CD14-positive monocyte (primary cell): Measurements from ENCODE around the gene REEP1. TPM values are rescaled to one million over a fixed set of nuclear protein-coding genes. Genes with fewer than 3 reads are reported as not detected.

Experiments
- DNase-seq, 3 donors: peaks; one replicate each; pipeline ENCODE4 v3.0.0-alpha.2; 2011 to 2022
- H2AFZ ChIP-seq: 2 replicates; pipeline ENCODE4 v1.6.0; 2012; ENCODE audit warnings: mild to moderate bottlenecking, low read depth, low read length, inconsistent platforms; ENCODE audit not compliant: insufficient read depth, poor library complexity, severe bottlenecking
- H3K27ac ChIP-seq, 2 donors: 1 replicate in 1 of 2; 2 replicates in 1 of 2; pipeline ENCODE4 v1.5.1; 2012 to 2013; ENCODE audit warnings: low read length in 2 of 2, control low read depth in 1 of 2, inconsistent platforms in 1 of 2, low read depth in 1 of 2, mild to moderate bottlenecking in 1 of 2
- H3K27me3 ChIP-seq, 2 donors: one replicate each; pipeline versions ENCODE4 v1.6.0 to v1.6.1; 2011 to 2013; ENCODE audit warnings: low read length in 2 of 2; ENCODE audit not compliant: control insufficient read depth in 2 of 2, insufficient read depth in 2 of 2
- H3K36me3 ChIP-seq, 2 donors: replicated peaks in 1 of 2; 1 replicate in 1 of 2; 2 replicates in 1 of 2; pipeline versions ENCODE4 v1.5.1 to v1.6.1; 2012 to 2013; ENCODE audit warnings: low read length in 2 of 2, control low read depth in 1 of 2, inconsistent platforms in 1 of 2, mild to moderate bottlenecking in 1 of 2; ENCODE audit not compliant: insufficient read depth in 2 of 2, control insufficient read depth in 1 of 2
- H3K4me1 ChIP-seq, 2 donors: 1 replicate in 1 of 2; 2 replicates in 1 of 2; pipeline versions ENCODE4 v1.5.1 to v1.6.1; 2012 to 2013; ENCODE audit warnings: low read length in 2 of 2, control low read depth in 1 of 2, inconsistent platforms in 1 of 2, mild to moderate bottlenecking in 1 of 2, moderate library complexity in 1 of 2; ENCODE audit not compliant: insufficient read depth in 2 of 2, control insufficient read depth in 1 of 2
- H3K4me2 ChIP-seq: replicated peaks from 2 replicates; pipeline ENCODE3; 2012; ENCODE audit warnings: low read length, moderate library complexity, mild to moderate bottlenecking; ENCODE audit not compliant: poor library complexity, severe bottlenecking; ENCODE audit errors: extremely low read depth
- H3K4me3 ChIP-seq, 3 experiments: fragments of 200-600 bp in 1 of 3; sonication (generic) in 1 of 3; replicated peaks in 1 of 3; 1 replicate in 2 of 3; 2 replicates in 1 of 3; pipeline ENCODE4 v1.5.1; 2011 to 2013; ENCODE audit warnings: low read length in 3 of 3, mild to moderate bottlenecking in 3 of 3, control low read depth in 2 of 3, low read depth in 2 of 3, inconsistent platforms in 1 of 3, moderate library complexity in 1 of 3
- H3K79me2 ChIP-seq: 2 replicates; pipeline ENCODE4 v1.6.0; 2012; ENCODE audit warnings: mild to moderate bottlenecking, control low read depth, inconsistent platforms, low read length, moderate library complexity; ENCODE audit not compliant: insufficient read depth
- H3K9ac ChIP-seq: 2 replicates; pipeline ENCODE4 v1.6.0; 2017; ENCODE audit warnings: low read length, mild to moderate bottlenecking; ENCODE audit not compliant: insufficient read depth, poor library complexity, severe bottlenecking
- H3K9me3 ChIP-seq, 2 donors: replicated peaks in 1 of 2; 1 replicate in 1 of 2; 2 replicates in 1 of 2; pipeline versions ENCODE4 v1.5.1 to v1.6.1; 2012 to 2013; ENCODE audit warnings: low read length in 2 of 2, control low read depth in 1 of 2; ENCODE audit not compliant: control insufficient read depth in 1 of 2, insufficient read depth in 1 of 2
- H4K20me1 ChIP-seq: 2 replicates; pipeline ENCODE4 v1.6.0; 2012; ENCODE audit warnings: mild to moderate bottlenecking, low read length, control low read depth, moderate library complexity; ENCODE audit not compliant: insufficient read depth
- H3K27ac Mint-ChIP-seq, 7 donors: one replicate each; pipeline ENCODE4 v1.8.0; 2020; ENCODE audit warnings: mild to moderate bottlenecking in 7 of 7, mixed read lengths in 7 of 7, moderate library complexity in 6 of 7, inconsistent platforms in 2 of 7
- H3K27me3 Mint-ChIP-seq, 3 donors: one replicate each; pipeline ENCODE4 v1.8.0; 2021 to 2022; ENCODE audit warnings: low read depth in 3 of 3, mild to moderate bottlenecking in 3 of 3, mixed read lengths in 3 of 3, moderate library complexity in 3 of 3, inconsistent platforms in 1 of 3
- H3K36me3 Mint-ChIP-seq, 2 donors: one replicate each; pipeline ENCODE4 v1.8.0; 2020; ENCODE audit warnings: mixed read lengths in 2 of 2, inconsistent platforms in 1 of 2, mild to moderate bottlenecking in 1 of 2
- H3K4me1 Mint-ChIP-seq: one replicate; pipeline ENCODE4 v1.8.0; 2020; ENCODE audit warnings: mild to moderate bottlenecking, mixed read lengths
- H3K4me3 Mint-ChIP-seq, 2 donors: one replicate each; pipeline ENCODE4 v1.8.0; 2020; ENCODE audit warnings: mild to moderate bottlenecking in 2 of 2, mixed read lengths in 2 of 2, moderate library complexity in 1 of 2
- H3K9me3 Mint-ChIP-seq, 7 donors: one replicate each; pipeline ENCODE4 v1.8.0; 2020 to 2022; ENCODE audit warnings: mixed read lengths in 7 of 7, mild to moderate bottlenecking in 6 of 7, moderate library complexity in 6 of 7, inconsistent platforms in 2 of 7
- WGBS: methylation state at CpG from one replicate; pipeline ENCODE4 v1.1.5; 2013; ENCODE audit warnings: missing lambda C conversion rate; ENCODE audit not compliant: insufficient coverage; 5-methylcytosine and 5-hydroxymethylcytosine counted together
- intact Hi-C, 2 donors: fragments of 100-400 bp; cut with micrococcal nuclease; formaldehyde crosslinking; loops; one replicate each; pipeline versions ENCODE4 v1.15.0 to v1.15.1; 2023
- polyA plus RNA-seq, 3 donors: library from polyadenylated mRNA; depleted of rRNA in 1 of 3; unstranded in 2 of 3; stranded (reverse) in 1 of 3; fragments of 300-500 nt in 2 of 3; fragments of >200 nt in 1 of 3; fragmentation: Illumina TruSeq in 2 of 3; gene quantifications; 1 replicate in 2 of 3; 2 replicates in 1 of 3; pipeline ENCODE4 v1.2.3, GENCODE V29; 2012 to 2021
- TF ChIP-seq, protein P1 (sequence below): fragments of 200-600 bp; IDR thresholded peaks from one replicate; pipeline ENCODE4 v1.8.0; 2022; ENCODE audit warnings: antibody characterized with exemption, mild to moderate bottlenecking

Gene REEP1
- polyA plus RNA-seq, 3 donors: not detected

DNA sequence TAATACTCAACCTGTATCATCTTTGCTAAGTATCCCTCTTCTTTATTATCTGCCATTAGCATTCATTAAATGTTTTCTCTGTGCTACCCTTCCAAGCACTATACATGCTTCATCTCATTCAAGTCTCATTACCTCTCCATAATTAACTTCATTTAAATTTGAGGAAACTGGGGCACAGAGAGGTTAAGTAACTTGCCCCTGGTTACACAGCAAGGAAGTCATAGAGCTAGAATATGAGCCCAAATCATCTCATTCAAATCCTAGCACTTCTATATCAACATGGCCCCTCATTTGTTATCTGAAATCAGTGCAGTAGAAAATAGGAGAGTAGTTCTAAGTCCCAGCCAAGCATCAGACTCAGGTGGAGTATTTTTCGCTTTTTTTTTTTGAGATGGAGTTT lies 133.8 kb downstream of the REEP1 start:
- Histone ChIP-seq H3K4me3 (no peak overlapping the region), H3K27me3 (no peaks in the 10 kb centered on the region), H3K9me3 (no peaks in the 10 kb centered on the region), H3K36me3 (peaks cover 32 to 37% of the 10 kb centered on the region in 2 donors), H3K79me2 (peaks cover 54% of the 10 kb centered on the region), H4K20me1 (no peaks in the 10 kb centered on the region), H3K4me1 (peaks cover 4 to 12% of the 10 kb centered on the region in 2 donors), H3K9ac (no peak overlapping the region), H2AFZ (no peak overlapping the region), H3K4me2 (no peak overlapping the region), H3K27ac (no peak overlapping the region)
- intact Hi-C loops: no loop called here
- Mint-ChIP-seq H3K27me3 (peaks cover 0 to 4% (median 1%) of the 10 kb centered on the region in 3 donors), H3K27ac (no peak overlapping the region), H3K4me3 (no peak overlapping the region), H3K36me3 (peaks cover 40 to 58% of the 10 kb centered on the region in 2 donors), H3K9me3 (no peaks in the 10 kb centered on the region), H3K4me1 (peaks cover 9% of the 10 kb centered on the region)
- 100% methylated on average over 1 of the region's 1 CpG for WGBS
- TF ChIP-seq, protein P1, sequence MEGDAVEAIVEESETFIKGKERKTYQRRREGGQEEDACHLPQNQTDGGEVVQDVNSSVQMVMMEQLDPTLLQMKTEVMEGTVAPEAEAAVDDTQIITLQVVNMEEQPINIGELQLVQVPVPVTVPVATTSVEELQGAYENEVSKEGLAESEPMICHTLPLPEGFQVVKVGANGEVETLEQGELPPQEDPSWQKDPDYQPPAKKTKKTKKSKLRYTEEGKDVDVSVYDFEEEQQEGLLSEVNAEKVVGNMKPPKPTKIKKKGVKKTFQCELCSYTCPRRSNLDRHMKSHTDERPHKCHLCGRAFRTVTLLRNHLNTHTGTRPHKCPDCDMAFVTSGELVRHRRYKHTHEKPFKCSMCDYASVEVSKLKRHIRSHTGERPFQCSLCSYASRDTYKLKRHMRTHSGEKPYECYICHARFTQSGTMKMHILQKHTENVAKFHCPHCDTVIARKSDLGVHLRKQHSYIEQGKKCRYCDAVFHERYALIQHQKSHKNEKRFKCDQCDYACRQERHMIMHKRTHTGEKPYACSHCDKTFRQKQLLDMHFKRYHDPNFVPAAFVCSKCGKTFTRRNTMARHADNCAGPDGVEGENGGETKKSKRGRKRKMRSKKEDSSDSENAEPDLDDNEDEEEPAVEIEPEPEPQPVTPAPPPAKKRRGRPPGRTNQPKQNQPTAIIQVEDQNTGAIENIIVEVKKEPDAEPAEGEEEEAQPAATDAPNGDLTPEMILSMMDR: no peak
- DNase-seq: no peak

DNA sequence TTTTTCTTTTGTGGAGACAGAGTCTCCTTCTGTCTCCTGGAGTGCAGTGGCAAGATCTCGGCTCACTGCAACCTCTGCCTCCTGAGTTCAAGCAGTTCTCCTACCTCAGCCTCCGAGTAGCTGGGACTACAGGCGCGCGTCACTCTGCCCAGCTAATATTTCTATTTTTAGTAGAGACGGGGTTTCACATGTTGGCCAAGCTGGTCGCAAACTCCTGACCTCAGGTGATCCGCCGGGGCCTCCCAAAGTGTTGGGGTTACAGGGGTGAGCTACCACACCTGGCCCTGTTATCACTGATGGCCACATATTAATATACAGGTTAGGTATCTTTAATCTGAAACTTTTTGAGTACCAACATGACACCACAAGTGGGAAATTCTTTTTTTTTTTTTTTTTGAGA lies 134.7 kb downstream of the REEP1 start:
- 40% methylated on average over 1 of the region's 9 CpGs for WGBS
- Histone ChIP-seq H3K9me3 (no peaks in the 10 kb centered on the region), H3K27ac (no peak overlapping the region), H3K27me3 (no peaks in the 10 kb centered on the region), H3K4me1 (peaks cover 4 to 12% of the 10 kb centered on the region in 2 donors), H3K79me2 (peaks cover 54% of the 10 kb centered on the region), H3K9ac (no peak overlapping the region), H3K4me3 (no peak overlapping the region), H4K20me1 (no peaks in the 10 kb centered on the region), H2AFZ (no peak overlapping the region), H3K4me2 (no peak overlapping the region), H3K36me3 (peaks cover 23 to 28% of the 10 kb centered on the region in 2 donors)
- Mint-ChIP-seq H3K27me3 (peaks cover 0 to 4% (median 1%) of the 10 kb centered on the region in 3 donors), H3K36me3 (peaks cover 34 to 49% of the 10 kb centered on the region in 2 donors), H3K4me1 (peaks cover 9% of the 10 kb centered on the region), H3K4me3 (peak overlapping the region in 1 of 2 donors; percentile 24), H3K27ac (no peak overlapping the region), H3K9me3 (no peaks in the 10 kb centered on the region)
- TF ChIP-seq, protein P1: no peak
- intact Hi-C loops: no loop called here
- no peak for DNase-seq
